NCI-H128 (cell line): ENCODE measurements around the gene CLGN.

Experiments
- DNase-seq: peaks from one replicate; lab custom pipeline; 2025; ENCODE audit not compliant: unreplicated experiment; lab: John Stamatoyannopoulos, UW

The CLGN gene

DNA sequence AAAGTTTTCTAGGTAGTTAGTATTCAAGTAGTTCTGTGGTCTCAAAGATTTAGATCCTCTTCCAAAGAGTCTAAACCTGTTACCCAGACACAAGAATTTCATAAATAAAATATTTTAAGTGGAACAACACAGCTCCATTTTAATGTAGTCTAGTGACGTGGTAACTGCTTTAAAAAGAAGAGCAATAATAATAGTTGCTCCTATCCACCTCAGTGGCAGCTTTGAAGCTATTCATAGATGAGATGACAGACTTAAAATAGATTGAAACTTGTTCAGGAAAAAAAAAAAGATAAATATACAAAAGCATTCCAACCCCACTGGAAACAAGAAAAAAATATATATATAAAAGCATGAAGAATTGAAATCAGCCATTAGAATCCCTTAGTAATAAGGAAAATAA is 39.4 kb downstream of the CLGN start:
- no peak for DNase-seq

DNA sequence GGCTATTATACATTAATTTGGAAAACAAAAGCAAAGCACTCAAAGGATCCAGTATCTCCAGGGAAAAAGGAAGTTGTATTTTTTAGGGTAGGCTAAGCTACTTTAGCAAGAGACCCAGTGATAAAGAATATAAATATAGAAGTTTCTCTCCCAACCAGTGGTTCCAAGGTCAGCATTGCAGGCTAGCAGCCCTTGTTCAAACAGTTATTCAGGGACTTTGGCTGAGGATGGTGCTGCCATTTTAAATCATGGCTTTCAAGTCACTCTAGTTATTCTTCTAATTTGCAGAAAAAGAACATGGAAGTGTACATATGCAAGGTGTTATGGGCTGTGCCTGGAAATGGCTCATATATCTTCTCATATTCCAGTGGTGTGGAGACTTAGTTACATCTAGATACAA is 44.7 kb downstream of the CLGN start:
- no peak for DNase-seq

DNA sequence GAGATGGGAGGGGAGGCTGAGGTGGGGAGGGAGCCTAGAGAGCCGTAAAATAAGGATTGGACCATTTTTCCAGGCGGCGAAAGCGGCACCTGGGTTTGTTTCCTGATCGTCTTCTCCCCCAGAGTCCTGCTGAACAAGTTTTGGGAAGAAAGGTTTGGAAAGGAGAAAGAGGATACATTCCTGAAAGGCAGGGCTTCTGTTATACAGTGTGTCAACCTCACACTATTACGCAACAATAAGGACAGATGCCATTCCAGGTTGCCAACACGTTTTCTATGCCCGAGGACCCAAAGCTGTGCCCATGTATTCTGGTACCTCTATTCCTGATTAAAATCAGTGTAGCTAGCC is 53.3 kb downstream of the CLGN start:
- no peak for DNase-seq

DNA sequence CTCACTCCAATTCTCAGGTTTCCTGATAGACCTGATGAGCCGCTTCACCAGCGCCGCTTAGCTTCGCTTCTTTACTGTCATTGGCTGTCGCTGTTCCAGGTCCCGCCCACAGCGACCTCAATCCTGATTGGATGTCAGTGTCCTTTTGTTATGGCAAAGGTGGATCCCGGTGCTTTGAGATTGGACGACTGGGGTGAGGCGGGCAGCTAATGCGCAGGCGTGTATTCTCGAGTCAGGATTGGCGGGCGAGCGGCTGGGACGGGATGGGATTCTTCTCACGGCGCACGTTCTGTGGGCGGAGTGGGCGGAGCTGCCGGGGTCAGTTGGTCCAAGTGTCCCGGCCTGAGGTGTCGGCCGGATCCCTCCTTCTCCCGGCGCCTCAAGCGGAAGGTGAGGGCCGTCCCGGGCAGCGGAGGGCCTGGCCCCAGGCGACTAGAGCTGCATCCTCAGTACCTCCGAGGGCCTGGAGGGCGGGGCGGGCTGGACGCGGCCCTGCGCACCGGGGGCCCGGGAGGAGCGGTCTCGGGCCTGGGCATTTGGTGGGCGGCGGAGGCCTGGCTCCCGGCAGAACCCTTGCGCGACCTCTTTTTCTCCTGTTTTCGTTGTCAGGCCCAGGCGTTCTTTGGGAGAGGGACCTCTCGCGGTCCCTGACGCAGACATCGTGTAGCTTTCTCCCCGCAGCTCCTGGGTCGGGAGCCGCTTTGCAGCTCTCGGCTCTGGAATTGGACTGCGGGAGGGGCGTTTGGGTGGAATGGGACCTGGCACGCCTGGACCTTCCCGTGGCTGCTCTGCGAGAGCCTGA is 53.9 kb downstream of the CLGN start, which contains the start of gene SCOC:
Gene SCOC, plus strand, starts transcription at position 319 of the 802 bp plus-strand sequence. CDS start 5,525 bp downstream, outside the sequence.
- DNase-seq: peak; percentile 94

DNA sequence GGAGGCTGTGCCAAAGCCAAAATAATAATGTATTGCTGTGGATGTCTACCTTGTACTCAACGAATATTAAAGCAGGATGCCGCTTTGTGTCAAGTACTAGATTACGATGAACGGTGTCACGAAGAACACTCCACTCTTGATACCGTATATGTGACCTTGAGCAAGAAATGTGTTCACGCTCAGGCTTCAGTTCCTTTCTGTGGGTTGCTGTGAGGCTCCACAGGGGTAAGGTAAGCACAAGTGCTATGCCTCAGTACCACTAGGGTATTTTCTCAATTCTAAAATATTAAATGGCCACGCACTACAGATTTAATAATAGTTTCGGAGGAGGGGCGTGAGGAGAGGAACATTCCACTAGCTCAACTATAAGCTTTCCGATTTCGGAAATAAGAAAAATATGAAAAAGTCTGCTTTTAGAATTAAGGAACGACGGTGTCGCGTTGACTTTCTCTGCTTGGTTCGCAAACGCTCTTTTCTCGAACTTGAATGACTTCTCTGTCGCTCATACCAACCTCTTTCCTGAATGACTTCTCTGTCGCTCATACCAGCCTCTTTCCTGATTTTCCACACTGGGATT is 54.6 kb downstream of the CLGN start:
- DNase-seq: no peak

DNA sequence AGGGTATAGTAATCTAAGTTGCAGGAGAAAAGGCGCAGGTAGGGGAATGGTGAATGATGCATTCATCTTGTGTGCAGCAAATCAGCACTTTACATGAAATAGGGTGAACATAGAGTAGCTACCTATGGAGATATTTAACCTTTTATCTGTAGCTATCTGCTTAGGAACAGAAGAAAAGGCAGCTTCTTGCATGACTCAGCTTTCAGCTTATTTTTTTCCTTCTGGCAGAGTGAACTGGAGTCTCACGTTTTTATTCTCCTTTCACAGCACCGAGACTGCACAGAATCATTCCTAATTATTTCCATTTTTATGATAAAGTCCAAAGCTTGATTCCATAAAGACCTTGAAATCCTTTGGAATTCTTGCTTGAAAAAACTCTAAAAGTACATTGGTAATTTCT is 58.8 kb downstream of the CLGN start:
- DNase-seq: no peak

DNA sequence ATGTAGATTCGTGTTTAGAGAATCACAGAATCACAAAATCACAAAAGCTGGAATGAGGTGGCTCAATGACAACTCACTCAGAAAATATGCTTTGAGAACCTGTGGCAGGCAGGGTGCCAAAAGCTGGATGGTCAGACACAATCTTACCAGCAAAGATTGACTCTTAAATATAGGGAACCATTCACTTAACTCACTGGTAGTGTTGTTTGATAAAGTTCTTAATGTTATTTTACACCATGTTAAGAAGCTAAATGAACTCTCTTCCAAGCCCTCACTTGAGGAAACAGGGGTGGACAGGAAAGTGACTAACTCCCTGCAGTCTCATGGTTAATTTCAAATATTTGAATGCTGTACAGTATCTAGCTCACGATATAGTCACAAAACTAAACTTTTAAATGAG is 59.7 kb downstream of the CLGN start:
- no peak for DNase-seq

DNA sequence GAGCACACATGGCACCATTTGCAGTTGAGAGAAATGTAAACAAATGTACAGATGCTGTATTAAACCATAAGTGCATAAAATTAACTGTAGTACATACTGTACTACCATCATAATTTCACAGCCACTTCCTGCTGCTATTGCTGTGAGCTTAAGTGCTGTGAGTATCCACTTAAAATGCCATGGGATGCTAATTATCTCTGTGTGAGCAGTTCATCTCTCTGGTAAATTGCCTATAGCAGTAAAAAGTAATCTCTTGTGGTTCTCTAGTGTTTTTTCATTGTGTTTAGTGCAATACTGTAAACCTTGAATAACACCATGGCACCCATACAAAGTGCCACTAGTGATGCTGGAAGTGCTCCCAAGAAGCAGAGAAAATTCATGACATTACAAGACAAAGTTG is 63.9 kb downstream of the CLGN start:
- DNase-seq: no peak

DNA sequence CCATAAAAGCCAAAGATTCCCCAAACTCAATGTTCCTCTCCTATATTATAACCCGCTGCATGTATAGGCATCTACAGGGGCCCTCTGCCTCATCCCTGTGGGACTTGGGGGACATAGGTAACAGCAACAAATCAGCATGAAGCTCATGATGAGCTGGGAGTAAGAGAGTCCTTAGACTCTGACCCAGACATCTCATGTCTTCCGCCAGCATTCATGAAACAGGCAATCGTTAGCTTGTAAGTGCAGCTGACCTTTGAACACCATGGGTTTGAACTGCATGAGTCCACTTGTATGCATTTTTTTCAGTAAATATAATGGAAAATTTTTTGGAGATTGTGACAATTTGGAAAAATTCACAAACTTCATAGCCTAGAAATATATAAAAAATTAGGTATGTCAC is 64.4 kb downstream of the CLGN start:
- DNase-seq: no peak

DNA sequence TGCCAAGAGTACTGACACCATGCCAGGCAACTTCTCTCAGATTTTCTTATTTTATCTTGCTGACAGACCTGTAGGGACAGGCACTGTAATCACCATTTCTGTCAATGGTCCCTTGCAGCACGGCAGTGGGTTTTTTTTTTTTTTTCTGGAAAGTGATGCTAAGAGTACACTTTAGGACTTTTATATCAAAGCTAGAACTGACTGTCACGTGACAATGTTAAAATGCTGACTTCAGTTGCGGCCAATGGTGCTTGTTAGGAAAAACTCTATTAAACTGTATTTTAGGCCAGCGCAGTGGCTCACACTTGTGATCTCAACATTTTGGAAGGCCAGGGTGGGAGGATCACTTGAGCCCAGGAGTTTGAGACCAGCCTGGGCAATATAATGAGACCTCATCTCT is 66.3 kb downstream of the CLGN start:
- no peak for DNase-seq

DNA sequence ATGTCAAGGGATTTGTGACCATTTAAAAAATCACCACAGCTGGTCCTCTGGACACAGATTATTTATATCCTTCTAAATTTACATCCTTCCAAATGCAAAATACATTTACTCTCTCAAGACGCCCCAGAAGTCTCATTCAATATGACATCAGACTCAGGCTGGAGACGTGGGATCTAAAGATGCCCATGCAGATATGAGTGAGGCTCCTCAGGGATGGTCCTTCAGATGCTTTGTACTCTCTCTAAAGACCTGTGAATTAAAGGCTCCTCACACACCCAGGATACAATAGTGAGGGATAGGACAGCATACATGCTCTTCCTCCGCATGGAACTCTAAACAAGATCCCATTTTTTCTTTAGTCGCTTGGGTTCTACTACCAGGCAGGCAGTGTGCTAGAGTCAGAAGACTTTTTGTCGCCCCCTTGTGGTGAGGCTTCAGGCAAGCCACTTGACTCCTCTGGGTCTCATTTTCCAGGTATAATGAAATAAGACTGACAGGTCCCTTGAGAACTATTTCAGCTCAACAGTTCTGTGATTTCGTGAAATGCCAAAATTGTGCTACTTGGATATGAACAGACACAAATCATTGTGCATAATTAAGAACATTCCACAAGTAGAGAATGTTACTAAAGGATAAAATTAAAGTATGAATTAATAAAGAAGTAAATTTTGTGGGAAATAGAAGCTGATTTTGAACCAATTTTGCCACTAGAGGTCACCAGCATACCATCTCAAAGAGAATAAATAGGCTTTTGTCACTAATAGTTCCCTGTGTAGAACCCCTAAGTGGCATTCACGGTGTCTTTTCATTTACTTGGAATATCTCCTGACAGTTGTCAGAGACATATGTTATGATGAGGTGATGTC is 67.7 kb downstream of the CLGN start:
- DNase-seq: peak; percentile 82

DNA sequence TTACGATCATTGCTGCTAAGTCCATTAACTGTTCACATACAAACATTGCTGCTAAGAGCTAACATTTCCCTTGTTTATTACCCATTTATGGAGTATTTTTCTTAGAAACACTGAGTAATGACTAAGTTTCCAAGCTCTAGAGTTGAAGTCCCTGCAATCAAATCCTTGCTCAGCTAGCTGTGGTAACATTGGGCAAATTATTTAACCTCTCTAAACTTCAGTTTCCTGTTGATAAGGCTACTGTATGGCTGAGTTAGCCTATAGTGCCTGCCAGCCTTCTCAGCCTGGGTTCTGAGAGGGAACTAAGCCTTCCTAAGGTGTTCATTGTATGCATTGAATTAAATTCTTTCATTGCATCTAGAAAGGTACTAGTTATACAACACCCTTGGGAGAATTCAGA is 69.2 kb downstream of the CLGN start:
- DNase-seq: no peak

DNA sequence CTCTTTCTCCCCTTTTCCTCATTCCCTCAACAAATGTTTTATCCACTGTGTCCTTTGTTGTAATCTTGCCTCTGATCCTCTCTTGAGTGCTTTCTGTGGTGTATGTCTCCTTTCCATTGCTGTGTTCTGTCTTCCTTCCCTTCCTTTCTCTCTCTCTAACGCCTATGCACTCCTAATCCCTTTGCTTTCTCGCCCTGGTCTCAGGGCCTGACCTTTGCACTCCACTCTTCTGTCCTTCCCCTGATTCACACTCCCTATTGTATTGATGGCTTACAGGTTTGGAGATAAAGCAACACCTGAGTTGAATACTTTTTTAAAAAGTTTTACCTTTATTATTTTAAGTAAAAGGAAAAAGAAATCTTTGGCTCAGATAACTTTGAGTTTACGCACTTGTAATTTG is 69.6 kb downstream of the CLGN start:
- DNase-seq: no peak

DNA sequence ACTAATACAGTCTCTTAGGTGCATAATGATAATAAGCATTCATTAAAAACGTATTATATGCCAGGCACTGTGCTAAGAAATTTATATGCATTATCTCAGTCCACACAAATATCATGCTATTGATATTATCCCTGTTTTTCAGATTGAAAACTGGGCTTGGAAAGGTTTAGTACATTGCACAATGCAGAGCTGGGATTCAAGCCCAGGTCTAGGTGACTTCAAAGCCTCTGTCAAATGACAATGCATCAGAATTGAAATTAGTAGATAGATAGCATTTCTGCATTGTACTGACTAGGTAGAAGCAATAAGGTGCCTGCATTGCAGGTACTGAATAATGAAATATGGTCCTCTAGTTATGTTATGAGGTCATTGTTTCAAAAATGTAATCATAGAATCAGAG is 72.2 kb downstream of the CLGN start:
- DNase-seq: no peak

DNA sequence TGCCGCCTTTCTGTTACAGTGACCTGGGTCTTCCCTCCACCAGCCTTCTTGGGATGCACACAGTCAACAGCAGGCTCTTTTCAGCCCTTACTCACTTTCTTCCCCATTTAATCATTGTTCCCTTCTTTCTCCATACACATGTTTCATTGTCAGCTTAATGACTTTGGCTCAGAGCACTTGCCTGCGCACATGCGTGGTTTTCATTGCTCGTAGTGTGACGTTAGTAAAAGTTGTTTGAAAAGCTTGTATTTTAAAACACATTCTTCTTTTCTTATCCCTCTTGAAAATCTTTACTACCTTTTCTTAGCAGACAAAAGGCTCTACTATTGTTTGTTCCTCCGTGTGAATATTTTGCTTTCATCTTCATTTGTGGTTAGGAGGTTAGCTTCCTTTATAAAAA is 73.7 kb downstream of the CLGN start:
- DNase-seq: no peak

DNA sequence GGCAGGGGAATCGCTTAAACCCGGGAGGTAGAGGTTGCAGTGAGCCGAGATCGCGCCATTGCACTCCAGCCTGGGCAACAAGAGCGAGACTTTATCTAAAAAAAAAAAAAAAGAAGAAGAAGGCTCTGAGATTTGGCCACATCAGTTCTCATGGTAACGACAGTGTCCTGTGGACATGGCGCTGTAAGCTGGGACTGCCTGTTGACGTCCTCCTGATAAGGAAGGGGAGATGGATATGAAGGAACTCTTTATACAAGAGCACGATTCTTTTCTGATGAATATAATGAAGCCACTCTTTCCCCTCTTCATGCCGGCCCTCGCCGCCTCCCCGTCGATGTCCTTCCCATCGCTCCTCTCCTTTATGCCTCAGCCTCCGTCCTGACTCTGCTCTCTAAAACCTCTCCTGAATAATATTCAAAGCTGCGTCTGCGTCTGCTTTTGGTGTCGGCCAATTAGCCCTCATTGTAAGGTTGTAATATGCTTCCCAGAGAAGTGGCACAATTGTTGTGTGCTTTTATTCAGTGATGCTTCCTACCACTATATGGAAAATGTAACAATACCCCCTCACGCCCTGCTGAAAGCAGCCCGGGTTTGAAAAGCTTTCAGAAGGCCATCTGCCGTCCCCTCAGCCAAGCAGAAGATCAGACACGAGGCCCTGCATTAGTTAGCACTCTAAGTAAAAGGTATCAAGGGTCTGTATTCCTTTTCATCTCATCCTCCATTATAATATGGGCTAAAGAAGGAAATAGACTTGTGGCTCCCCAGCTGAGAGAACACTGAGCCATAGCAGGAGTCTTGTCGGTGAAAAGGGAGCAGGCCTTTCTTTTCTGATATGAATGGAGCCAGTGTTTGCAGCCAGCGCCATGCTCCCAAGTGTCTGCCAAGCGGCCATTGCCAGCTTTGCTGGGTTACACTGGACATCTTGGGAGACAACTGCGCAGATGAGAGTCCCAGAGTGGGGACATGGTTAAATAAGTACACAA is 76.1 kb downstream of the CLGN start:
- DNase-seq: peak; percentile 35

DNA sequence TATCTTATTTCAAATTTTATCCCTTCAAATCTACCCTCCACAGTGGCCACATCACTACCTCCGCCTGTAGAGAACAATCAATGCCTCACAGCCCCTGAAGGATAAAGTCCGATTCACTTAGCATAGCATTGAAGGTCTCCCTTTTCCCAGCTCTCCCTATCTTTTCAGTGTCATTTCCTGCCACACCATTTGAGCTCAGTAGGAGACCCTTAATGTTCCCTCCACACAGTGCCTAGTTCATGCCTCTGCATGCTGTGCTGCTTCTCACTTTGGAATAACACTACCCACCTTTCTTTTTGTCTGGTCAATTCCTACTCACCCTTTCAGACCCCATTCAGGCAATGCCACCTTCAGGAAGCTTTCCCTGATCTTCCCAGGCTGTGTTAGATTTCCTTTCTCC is 77.6 kb downstream of the CLGN start:
- no peak for DNase-seq

DNA sequence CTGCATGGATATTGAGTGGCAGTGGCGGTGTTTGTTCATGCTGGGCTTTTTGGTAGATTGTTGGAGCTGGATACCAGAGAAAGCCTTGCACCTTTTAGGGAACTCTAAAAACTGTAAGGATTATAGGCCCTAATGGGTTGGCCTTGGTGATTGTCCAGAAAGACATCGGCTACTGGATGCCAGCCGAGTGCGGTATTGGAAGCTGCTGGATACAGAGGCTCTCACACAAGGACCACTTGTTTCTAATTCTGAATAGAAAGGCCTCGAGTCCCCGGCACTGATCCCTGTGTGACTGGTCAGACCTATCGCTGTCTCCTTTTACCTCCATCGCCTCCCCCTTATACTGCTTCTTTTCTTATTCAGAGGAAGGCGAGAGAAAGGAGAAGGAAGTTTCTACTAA is 81.3 kb downstream of the CLGN start:
- DNase-seq: no peak

DNA sequence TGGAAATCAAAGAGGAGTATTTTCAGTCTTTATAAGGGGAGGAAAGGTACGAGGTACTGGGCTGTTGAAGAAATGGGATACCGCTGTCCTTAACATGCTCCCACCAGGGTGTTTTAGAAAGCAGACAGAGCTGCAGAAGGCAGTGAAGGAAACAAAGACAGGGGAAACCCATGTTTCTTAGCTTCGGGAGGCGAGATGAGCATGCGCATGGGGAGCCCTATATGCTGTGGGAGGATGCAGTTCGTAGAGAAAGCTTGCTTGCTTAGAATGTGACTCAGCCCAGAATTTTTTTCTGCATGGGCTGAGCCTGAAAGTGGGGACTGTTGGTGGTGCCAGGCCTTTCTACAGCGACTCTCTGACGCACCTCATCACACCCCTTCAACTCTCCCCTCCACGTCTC is 82.8 kb downstream of the CLGN start:
- DNase-seq: no peak

DNA sequence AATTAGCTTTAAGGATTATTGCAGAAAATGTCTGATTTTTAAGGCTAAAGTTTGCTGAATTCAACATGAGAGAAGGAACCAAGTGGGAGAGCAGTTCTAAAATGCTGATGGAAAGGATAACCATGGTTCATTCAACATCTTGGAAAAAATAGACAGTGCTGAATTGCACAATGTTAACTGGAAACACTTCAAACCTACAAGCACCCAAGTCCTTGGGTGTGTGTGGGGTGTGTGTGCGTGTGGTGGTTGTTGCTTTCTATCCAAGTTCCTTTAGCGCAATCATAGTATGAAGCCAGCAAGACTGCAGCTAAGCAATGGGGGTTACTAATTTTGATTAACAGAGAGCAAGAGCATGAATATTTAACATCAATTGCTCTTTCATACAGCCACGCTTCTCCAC is 83.3 kb downstream of the CLGN start:
- DNase-seq: no peak

DNA sequence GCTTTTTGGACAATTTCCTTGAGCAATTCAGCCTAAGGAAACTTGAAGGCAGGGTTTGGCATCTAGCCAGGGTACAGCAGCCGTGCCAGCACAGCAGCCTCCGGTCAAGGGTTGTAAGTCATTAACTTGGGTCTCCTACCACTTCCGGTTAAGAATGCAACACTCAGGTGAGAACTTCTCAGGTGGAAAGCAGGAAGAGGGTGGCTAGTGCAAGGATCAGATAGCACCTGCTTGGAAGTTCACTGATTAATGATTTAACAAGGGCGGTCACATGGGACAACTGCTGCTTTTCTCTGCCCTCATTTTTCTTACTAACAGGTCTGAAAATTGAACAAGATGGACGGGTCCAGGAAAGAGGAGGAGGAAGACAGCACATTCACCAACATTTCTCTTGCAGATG is 84.1 kb downstream of the CLGN start:
- no peak for DNase-seq
